HEK293 (cell line): Measurements from ENCODE around the gene CD2BP2.
A peak's percentile ranks its signal among the peaks of the same experiment; 100 is the strongest.

Experiments used
- CTCF ChIP-seq: fragments of 450-650 bp; formaldehyde crosslinking; IDR thresholded peaks from 2 replicates; pipeline ENCODE4 v1.5.1; 2016; ENCODE audit warnings: missing biosample characterization, missing genetic modification characterization
- MEIS1 ChIP-seq: sonication (generic); formaldehyde crosslinking; IDR thresholded peaks from 2 replicates; pipeline ENCODE4 v1.8.1; 2022; ENCODE audit warnings: missing genetic modification reagents, mild to moderate bottlenecking, borderline replicate concordance
- SALL2 ChIP-seq: fragments of 450-650 bp; formaldehyde crosslinking; IDR thresholded peaks from 2 replicates; pipeline ENCODE4 v1.5.0; 2017; ENCODE audit warnings: missing biosample characterization, mild to moderate bottlenecking, missing genetic modification characterization, borderline replicate concordance
- TRIM28 ChIP-seq: IDR thresholded peaks from 2 replicates; pipeline ENCODE4 v1.6.1; 2011; ENCODE audit warnings: low read length, control low read depth, borderline replicate concordance
- YY1 ChIP-seq: fragments of 450-650 bp; formaldehyde crosslinking; IDR thresholded peaks from 2 replicates; pipeline ENCODE4 v1.5.1; 2018; ENCODE audit warnings: missing biosample characterization, missing genetic modification characterization
- ZBTB48 ChIP-seq: fragments of 450-650 bp; formaldehyde crosslinking; IDR thresholded peaks from 2 replicates; pipeline ENCODE4 v1.5.1; 2016; ENCODE audit warnings: missing biosample characterization, missing genetic modification characterization
- ZNF404 ChIP-seq: fragments of 450-650 bp; formaldehyde crosslinking; IDR thresholded peaks from 2 replicates; pipeline ENCODE4 v1.5.1; 2017; ENCODE audit warnings: missing biosample characterization, missing genetic modification characterization
- ZNF701 ChIP-seq: fragments of 450-650 bp; formaldehyde crosslinking; IDR thresholded peaks from 2 replicates; pipeline ENCODE4 v1.5.1; 2016; ENCODE audit warnings: missing biosample characterization, missing genetic modification characterization
- TF ChIP-seq, protein P1 (sequence below): fragments of 450-650 bp; formaldehyde crosslinking; IDR thresholded peaks from 2 replicates; pipeline ENCODE4 v1.5.1; 2016; ENCODE audit warnings: missing biosample characterization, missing genetic modification characterization

GRCh38 chr16:30395155-30395991, 40.3 kb upstream of the CD2BP2 start, which contains the start of gene ZNF48:
- TF ChIP-seq CTCF (tag by site-specific recombination) (peak; percentile 94), TRIM28 (no peak), ZNF404 (tag by site-specific recombination) (no peak), MEIS1 (CRISPR knock-in tag) (no peak), ZNF701 (tag by site-specific recombination) (no peak), YY1 (tag by site-specific recombination) (peak; percentile 56), SALL2 (tag by site-specific recombination) (no peak), ZBTB48 (tag by site-specific recombination) (no peak; the same call in 1 of the 2 replicates)
- TF ChIP-seq, protein P1, sequence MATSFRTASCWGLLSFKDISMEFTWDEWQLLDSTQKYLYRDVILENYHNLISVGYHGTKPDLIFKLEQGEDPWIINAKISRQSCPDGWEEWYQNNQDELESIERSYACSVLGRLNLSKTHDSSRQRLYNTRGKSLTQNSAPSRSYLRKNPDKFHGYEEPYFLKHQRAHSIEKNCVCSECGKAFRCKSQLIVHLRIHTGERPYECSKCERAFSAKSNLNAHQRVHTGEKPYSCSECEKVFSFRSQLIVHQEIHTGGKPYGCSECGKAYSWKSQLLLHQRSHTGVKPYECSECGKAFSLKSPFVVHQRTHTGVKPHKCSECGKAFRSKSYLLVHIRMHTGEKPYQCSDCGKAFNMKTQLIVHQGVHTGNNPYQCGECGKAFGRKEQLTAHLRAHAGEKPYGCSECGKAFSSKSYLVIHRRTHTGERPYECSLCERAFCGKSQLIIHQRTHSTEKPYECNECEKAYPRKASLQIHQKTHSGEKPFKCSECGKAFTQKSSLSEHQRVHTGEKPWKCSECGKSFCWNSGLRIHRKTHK (tag by site-specific recombination): no peak
